Measurements from ENCODE around the gene IL1A.

The IL1A gene

DNA sequence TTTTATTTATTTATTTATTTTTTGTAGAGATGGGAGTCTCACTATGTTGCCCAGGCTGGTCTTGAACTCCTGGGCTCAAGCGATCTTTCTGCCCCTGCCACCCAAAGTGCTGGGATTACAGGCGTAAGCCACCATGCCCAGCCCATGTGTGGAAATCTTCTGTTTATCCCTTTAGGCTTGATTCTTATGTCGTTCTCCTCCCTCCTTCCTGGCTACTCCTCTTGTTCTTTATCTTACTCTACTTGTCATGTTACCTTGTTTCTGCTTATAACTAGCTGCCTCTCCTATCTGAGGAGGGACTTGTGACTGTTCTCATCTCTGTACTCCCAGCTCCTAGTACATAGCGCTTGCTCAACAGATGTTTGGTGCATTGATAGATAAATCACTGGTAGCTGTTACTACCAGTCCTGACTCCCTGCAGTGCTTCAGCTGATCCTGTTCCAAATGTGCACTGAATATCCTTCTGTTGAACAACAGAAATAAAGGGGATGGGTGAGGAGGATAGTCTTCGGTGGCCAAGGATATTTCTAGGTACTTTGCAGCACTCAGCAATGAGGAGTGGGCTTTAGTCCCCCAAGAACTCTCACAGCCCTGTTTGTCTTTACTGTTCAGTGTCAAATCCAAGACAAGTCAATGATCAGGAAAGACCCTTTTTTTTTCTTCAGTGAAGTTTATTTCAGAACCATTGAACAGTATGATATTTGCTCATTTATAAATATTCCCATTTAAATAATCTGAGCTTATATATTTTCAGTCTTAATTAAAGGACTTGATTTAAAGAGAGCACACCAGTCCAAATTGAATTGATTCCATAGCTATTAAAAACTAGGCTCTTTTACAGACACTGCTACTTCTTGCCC lies 45.0 kb upstream of the IL1A start:
- H3K4me2 ChIP-seq (ENCODE audit: low read length), result no peak overlapping the region
- no peak overlapping the region for H2AFZ ChIP-seq
- H3K9ac ChIP-seq, result no peak overlapping the region
- H3K4me1 ChIP-seq, result no peaks in the 10 kb centered on the region
- no peak overlapping the region for H3K27ac ChIP-seq
- no peak overlapping the region for H3K4me3 ChIP-seq (ENCODE audit: low read depth, low read length)
- TF ChIP-seq CTCF (IDR thresholded peaks at IDR 0.05), result no peak
- no peaks in the 10 kb centered on the region for H3K79me2 ChIP-seq
- H3K36me3 ChIP-seq (ENCODE audit: control insufficient read depth, insufficient read depth, low read length), result no peaks in the 10 kb centered on the region
- H3K9me3 ChIP-seq (ENCODE audit: control insufficient read depth, low read length), result no peaks in the 10 kb centered on the region
- H3K27me3 ChIP-seq (ENCODE audit: control insufficient read depth, insufficient read depth, low read length), result no peaks in the 10 kb centered on the region

GRCh38 chr2:112828251-112828691 lies 44.0 kb upstream of the IL1A start:
- no peak for TF ChIP-seq CTCF (IDR thresholded peaks at IDR 0.05)
- no peak overlapping the region for H3K27ac ChIP-seq
- H3K4me1 ChIP-seq, result no peaks in the 10 kb centered on the region
- H2AFZ ChIP-seq, result no peak overlapping the region
- no peak overlapping the region for H3K9ac ChIP-seq
- no peaks in the 10 kb centered on the region for H3K9me3 ChIP-seq (ENCODE audit: control insufficient read depth, low read length)
- H3K36me3 ChIP-seq (ENCODE audit: control insufficient read depth, insufficient read depth, low read length), result no peaks in the 10 kb centered on the region
- no peaks in the 10 kb centered on the region for H3K27me3 ChIP-seq (ENCODE audit: control insufficient read depth, insufficient read depth, low read length)
- H3K79me2 ChIP-seq, result no peaks in the 10 kb centered on the region
- no peak overlapping the region for H3K4me2 ChIP-seq (ENCODE audit: low read length)
- no peak overlapping the region for H3K4me3 ChIP-seq (ENCODE audit: low read depth, low read length)

GRCh38 chr2:112827604-112828185 lies 43.4 kb upstream of the IL1A start:
- no peak overlapping the region for H3K9ac ChIP-seq
- H3K27me3 ChIP-seq (ENCODE audit: control insufficient read depth, insufficient read depth, low read length), result no peaks in the 10 kb centered on the region
- H3K36me3 ChIP-seq (ENCODE audit: control insufficient read depth, insufficient read depth, low read length), result no peaks in the 10 kb centered on the region
- no peak overlapping the region for H3K4me2 ChIP-seq (ENCODE audit: low read length)
- no peak for TF ChIP-seq CTCF (IDR thresholded peaks at IDR 0.05)
- H2AFZ ChIP-seq, result no peak overlapping the region
- no peak overlapping the region for H3K27ac ChIP-seq
- no peaks in the 10 kb centered on the region for H3K79me2 ChIP-seq
- no peak overlapping the region for H3K4me3 ChIP-seq (ENCODE audit: low read depth, low read length)
- no peaks in the 10 kb centered on the region for H3K9me3 ChIP-seq (ENCODE audit: control insufficient read depth, low read length)
- H3K4me1 ChIP-seq, result no peaks in the 10 kb centered on the region

DNA sequence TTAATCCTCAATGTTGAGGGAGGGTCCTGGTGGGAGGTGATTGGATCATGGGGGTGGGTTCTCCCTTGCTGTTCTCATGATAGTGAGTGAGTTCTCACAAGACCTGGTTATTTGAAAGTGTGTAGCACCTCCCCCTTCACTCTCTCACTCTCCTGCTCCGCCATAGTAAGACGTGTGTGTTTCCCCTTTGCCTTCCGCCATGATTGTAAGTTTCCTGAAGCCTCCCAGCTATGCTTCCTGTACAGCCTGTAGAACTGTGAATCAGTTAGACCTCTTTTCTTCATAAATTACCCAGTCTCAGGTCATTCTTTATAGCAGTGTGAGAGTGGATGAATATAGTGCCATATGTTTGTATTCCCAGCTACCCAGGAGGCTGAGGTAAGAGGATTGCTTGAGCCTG lies 42.7 kb upstream of the IL1A start:
- H3K4me2 ChIP-seq (ENCODE audit: low read length), result no peak overlapping the region
- no peak overlapping the region for H2AFZ ChIP-seq
- H3K27ac ChIP-seq, result no peak overlapping the region
- H3K9ac ChIP-seq, result no peak overlapping the region
- H3K79me2 ChIP-seq, result no peaks in the 10 kb centered on the region
- no peak overlapping the region for H3K4me3 ChIP-seq (ENCODE audit: low read depth, low read length)
- no peaks in the 10 kb centered on the region for H3K4me1 ChIP-seq
- no peaks in the 10 kb centered on the region for H3K27me3 ChIP-seq (ENCODE audit: control insufficient read depth, insufficient read depth, low read length)
- TF ChIP-seq CTCF (IDR thresholded peaks at IDR 0.05), result no peak
- H3K36me3 ChIP-seq (ENCODE audit: control insufficient read depth, insufficient read depth, low read length), result no peaks in the 10 kb centered on the region
- no peaks in the 10 kb centered on the region for H3K9me3 ChIP-seq (ENCODE audit: control insufficient read depth, low read length)

All from parathyroid adenoma (tissue), 2 donors.